ENCODE data around the gene GAS2.

Gene GAS2

GRCh38 chr11:22728600-22729389, 62.4 kb downstream of the GAS2 start:
- DNase-seq = no peak

- no peak for DNase-seq
These were observed 63.9 kb downstream of the GAS2 start for GRCh38 chr11:22730319-22730718.

DNA sequence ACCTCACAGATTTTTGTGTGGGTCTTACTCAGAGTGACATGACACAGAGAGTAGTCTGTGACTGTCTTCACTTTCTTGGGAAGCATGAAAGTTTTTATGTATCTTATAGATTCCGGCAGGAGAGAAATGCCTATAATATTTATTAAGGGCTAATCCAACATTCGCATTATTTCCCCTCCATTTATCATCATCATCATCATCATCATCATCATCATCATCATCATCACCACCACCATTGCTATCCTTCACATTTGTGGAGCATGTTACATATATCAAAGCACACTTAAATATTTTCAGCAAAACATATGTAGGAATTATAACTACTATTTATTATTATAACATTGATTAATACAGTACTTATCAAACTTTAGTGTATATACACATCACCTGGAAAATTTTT, 66.2 kb downstream of the GAS2 start:
- no peak for DNase-seq

DNA sequence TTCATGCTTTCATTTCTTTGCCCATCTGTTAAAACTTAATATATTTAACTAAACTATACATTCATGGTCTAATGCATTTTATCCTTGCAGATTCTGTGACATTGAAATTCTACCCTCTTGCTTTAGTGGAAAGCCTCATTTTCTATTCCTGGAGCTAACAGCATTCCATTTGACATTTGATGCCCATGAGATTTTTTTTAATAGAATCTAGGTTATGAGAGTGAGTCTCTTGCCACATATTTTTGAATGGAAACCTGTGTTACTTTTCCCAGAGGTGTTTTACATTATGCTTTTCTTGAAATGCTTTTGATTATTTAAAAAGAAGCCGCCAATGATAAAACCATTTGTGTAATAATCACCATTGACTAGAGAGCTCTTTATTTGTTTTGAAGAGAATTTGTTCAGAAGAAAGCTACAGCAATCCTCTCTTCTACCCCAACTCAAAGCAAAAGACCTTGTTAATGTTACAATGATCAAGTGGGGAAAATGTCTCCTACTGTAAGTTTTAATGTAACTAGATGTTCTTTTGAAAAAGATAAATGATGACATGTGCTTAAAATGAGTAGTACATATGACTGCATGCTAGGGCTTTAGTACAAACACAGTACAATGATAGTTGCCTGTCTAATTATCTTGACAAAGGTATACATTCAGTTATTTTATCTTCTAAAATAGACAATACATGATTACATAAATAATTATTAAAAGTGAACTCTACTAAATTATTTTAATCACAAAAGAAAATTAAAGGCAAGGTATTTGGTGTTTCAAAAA, 67.3 kb downstream of the GAS2 start:
- no peak for DNase-seq

DNA sequence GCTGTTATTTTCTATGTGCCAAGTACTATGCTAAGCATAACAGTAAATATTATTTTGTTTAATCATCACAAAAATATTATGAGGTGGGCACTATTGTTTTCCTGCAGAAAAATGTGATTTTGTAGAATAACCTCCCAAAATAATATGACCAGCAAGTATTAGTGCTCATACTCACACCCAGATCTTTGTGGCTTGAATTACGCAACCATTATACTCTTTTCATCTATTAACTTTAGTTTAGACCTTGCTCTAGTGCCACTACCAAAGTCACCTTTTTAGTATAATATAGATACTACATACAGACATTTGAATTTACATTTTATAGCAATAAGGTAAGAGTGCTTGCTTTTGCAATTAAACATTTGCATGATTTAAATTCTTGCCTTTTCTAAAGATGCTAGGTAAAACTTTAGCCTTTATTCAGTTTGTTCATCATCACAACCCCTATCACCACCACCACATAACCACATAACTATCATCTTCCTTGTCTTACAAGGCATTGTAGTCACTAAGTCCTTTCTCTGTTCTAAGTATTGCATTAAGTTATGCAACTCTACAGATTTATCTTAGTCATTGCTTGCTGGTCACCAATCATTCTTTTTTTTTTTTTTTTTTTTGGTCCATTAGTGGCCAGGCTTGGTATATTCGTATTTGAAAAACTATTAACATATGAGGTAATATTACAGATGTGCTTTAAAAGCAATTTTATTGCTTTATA, 68.4 kb downstream of the GAS2 start:
- no peak for DNase-seq

- peak; percentile 40 for DNase-seq
These were observed 75.8 kb downstream of the GAS2 start for GRCh38 chr11:22742157-22742613.

DNA sequence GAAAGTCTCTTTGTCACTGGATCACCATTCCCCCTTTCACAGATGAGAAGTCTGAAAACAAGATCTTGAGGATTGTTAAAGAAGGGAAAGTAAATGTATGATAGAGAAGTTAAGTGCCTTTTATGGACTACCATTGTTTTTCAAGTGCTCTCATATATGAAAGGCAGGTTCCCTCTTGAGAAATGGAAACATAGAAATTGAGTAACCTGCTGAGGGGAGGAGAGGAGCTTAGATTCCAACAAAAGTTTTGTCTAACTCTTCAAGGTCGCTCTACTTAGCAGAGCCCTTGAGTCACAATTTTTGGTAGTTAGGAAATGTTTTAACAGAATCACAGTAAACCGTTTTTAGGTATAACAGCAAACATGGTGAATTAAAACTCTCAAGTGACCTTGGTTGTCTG, 83.1 kb downstream of the GAS2 start:
- no peak for DNase-seq

DNA sequence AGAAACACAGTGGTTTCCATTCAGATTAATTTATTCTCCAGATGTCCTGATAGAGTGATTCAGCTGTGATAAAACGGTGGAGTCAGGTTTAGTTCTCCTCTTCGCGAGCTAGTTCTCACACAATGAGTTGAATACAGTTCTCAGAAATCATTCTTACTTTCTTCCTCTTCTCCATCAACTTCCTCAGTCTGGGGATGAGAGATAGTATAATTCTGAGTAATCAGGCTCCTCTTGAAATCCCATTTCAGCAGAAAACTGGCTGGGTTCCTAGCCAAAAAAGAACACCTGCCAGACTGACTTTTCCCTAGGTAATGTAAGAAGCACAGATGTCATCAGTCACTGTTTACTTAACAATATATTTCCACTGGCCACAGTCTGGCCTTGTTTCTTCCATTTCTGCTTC, 86.5 kb downstream of the GAS2 start:
- DNase-seq = no peak

DNA sequence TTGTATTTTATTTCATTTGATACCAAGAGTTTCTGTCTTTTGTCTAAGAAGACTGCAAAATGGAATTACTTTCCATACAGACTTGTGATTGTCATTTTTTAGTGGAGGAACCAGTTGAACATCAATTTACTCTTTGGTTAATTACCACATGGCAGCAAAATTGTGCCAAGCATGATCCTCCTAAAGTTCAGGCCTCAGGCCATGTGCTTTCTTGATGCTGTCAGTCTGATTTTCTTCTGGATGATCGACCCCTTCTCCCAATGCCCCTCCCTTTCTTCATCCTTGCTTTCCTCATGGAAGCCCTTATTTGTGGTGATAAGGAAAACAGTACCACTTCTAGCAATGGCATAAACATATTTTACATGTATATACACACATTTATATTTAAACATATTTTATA, 87.0 kb downstream of the GAS2 start:
- DNase-seq = no peak

DNA sequence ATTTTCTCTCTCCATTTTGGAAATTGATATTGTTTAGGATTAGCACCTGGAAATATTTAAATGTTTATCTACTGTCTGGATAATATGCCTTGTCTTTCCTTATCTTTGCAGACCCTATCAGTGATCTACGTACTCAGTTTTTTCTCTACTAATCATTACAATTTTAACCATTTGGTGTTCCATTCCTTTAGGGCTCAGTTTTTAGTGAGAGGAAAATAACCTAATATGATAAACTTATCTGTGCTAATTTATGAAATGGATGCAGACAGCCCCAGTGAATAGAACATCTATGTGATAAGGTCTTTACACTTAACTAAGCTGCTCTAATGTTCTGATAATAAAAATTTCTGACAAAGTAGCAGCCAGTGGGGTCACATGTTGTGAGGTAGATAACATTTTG, 94.7 kb downstream of the GAS2 start:
- DNase-seq = no peak

DNA sequence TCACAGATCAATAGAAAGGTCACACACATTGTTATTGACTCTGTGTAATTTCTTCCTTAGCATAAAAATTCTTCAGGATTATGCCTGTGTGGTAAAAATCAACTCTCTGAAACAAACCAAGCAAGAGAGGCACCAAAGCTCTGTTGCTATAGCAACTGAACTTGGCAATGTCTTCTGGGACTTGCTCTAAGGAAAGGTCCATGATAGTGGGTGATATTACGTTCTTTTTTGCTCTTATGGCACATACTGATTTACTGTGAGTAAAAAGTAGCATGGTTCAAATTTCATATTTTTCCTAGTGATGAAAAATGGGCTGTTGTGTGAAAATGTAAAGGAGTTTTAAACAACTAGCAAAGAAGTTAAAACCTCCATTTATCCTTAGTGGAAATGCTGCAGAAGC, 96.8 kb downstream of the GAS2 start:
- DNase-seq = no peak

DNA sequence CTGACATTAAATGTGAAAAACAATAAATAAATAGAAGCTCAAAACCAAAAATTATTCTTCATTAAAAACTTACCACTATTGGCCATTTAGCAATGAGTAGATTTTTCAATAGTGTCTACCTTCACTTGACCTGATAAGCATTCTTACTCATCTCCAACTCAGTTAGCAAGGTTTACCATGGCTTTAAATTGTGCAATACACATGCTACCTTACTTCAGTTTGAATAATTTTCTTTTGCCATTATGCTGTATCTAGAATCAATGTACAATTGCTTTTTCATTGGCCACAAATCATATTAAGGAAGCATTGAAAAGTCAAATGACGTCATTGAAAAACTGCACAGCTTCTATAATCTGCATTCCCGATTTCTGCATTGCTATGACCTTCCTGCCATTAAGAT, 98.3 kb downstream of the GAS2 start:
- DNase-seq = no peak

GRCh38 chr11:22768281-22768680, 101.9 kb downstream of the GAS2 start:
- DNase-seq = no peak

GRCh38 chr11:22769081-22769480, 102.7 kb downstream of the GAS2 start:
- DNase-seq = no peak

DNA sequence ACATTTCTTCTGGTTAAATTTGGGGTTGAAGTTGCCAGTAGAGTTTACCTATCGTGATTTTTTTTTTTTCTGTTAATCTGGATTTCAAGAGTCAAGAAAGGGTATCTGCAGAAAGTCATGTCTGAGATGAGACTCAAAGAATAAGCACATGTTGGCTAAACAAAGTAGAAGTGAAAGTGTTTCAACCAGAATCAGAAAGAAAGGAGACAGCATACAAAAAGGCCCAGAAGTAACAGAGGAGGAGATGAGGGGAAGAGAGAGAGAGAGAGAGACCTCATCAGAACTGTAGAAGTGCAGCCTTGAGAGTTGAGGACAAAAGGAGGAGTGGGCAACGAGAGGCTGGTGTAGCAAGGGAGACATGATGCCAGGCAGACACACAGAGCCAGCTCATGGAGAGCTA, 108.3 kb downstream of the GAS2 start:
- DNase-seq = no peak

GRCh38 chr11:22775248-22775647, 108.8 kb downstream of the GAS2 start:
- DNase-seq = no peak

- no peak for DNase-seq
These were observed 112.2 kb downstream of the GAS2 start for GRCh38 chr11:22778642-22779041.

DNA sequence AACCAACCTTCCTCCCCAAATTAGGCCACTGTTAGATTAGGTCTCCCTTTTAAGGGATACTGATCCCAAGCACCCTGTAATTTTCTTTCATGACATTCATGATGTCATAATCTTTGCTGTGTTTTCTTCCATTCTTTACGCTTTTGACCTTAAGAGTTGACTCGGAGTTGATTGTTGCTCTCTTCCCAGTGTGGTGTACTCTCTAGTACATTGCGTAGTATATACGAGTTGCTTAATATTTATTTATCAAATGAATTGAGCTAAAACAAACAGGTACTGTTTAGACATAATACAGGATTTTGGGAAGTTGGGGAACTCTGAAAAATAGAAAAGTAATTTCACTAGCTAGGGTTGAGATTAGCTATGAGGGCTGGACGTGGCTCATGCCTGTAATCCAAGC, 113.4 kb downstream of the GAS2 start:
- no peak for DNase-seq

GRCh38 chr11:22780952-22781593, 114.7 kb downstream of the GAS2 start:
- DNase-seq = no peak

DNA sequence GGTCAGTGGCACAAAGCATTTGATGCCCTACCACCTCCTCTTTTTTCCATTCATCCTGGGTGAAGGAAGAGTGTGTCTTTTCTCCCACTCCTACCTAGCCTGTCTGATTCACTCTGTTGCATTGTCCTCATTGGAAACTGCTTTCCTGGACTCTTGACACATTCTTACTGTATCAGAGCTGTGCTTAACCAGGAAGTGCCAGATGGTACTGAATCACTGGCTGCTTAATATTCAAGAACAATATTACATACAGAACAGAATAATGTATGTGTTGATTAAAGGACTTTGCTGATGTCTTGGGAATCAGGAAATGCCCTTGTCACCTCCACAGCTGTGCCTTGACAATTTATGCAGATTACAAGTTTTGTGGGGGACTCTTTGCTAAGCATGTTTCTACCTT, 118.8 kb downstream of the GAS2 start:
- DNase-seq = no peak

DNA sequence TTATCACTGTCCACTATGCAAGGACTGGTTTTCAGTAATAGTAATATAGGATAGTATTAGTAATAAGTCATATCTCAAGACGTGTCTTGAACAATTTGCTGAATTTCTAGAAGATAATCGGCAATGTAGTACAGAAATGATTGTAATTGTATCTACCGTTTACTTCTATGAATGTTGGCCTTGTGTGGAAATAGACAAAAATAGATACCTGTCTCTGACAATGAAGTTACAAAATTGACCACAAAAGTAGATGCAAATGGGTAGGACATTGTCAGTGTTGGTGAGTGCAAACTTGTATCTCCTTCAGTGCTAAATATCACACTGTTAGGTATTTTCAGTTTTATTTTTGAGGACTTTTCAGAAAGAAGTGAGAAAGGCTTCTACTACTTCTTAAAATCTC, 120.1 kb downstream of the GAS2 start:
- DNase-seq = no peak

DNA sequence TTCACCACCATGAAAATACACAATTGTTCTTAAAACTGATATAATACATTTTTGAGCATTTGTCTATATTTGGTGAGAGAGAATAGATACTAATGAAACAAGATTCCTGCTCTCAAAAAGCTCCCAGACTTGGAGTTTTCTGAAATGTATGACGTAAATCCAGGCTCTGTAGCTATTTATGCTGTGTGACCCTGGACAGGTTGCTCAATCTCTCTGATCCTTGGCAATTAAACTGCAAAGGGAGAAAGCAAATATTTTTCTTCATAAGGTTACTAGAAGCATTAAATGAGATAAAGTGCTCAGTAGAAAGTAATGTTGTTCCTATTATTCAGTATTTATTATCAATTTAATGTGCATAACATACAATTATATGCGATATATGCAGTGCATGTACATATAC, 120.6 kb downstream of the GAS2 start:
- DNase-seq = no peak

GRCh38 chr11:22787551-22788162, 121.2 kb downstream of the GAS2 start:
- no peak for DNase-seq
